GM06990 (cell line): ENCODE data around the gene TFAM.

Source experiments
- DNase-seq: peaks from one replicate; pipeline ENCODE4 v3.0.0-alpha.2; 2011; ENCODE audit not compliant: insufficient read length; ENCODE audit errors: extremely low read depth
- H3K27me3 ChIP-seq: replicated peaks from 2 replicates; pipeline ENCODE4 v1.6.0; 2011; ENCODE audit warnings: low read length; ENCODE audit not compliant: control insufficient read depth, insufficient read depth
- H3K36me3 ChIP-seq: 2 replicates; pipeline ENCODE4 v1.5.1; 2011; ENCODE audit warnings: low read length; ENCODE audit not compliant: control insufficient read depth, insufficient read depth
- H3K4me3 ChIP-seq: replicated peaks from 2 replicates; pipeline ENCODE4 v1.5.1; 2011; ENCODE audit warnings: low read depth, mild to moderate bottlenecking, control low read depth, low read length
- CTCF ChIP-seq: IDR thresholded peaks from 2 replicates; pipeline ENCODE4 v1.5.1; 2011; ENCODE audit warnings: low read length, control low read depth, mild to moderate bottlenecking, inconsistent platforms; ENCODE audit not compliant: insufficient read depth, poor library complexity, severe bottlenecking

The TFAM gene

GRCh38 chr10:58348571-58349033, 36.6 kb upstream of the TFAM start:
- no peak for DNase-seq
- H3K4me3 ChIP-seq: no peak overlapping the region
- no peak for TF ChIP-seq CTCF
- no peaks in the 10 kb centered on the region for H3K36me3 ChIP-seq
- no peaks in the 10 kb centered on the region for H3K27me3 ChIP-seq

GRCh38 chr10:58350023-58350422, 35.2 kb upstream of the TFAM start:
- H3K4me3 ChIP-seq: no peak overlapping the region
- no peak for DNase-seq
- H3K27me3 ChIP-seq: no peaks in the 10 kb centered on the region
- TF ChIP-seq CTCF: no peak
- no peaks in the 10 kb centered on the region for H3K36me3 ChIP-seq

GRCh38 chr10:58350619-58351323, 34.4 kb upstream of the TFAM start:
- DNase-seq: no peak
- Histone ChIP-seq H3K4me3 (no peak overlapping the region), H3K27me3 (no peaks in the 10 kb centered on the region), H3K36me3 (no peaks in the 10 kb centered on the region)
- TF ChIP-seq CTCF: no peak

GRCh38 chr10:58351616-58352578, 33.3 kb upstream of the TFAM start:
- TF ChIP-seq CTCF: no peak
- no peak for DNase-seq

DNA sequence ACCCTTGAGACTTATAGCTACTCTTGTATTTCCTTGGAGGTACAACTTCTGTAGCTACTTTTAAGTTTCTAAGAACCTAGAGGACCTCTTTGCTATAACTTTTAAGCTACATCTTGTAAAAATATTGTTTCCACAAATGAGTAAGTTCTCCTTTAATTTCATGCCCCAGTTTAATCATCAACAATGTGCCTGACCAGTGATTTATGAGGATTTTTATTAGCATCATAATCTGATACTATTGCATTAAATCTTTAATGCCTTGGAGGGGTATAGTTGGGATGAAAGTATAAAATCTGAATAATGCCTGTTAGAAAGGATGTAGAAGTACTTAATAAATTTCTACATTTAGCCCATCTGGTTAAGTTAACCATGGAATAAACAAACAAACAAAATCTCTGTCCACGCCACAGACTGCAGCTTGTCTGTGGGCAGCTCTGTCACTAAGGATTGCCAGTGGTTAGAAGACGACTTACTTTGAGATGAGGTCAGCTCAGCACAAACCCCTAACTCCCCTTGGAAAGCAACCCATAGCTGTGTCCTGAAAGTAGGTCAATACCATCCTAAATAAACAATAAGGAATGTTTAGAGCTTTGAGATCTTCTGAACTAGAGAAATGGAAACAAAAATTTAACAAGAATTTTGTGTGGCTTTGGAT, 32.1 kb upstream of the TFAM start:
- TF ChIP-seq CTCF: no peak
- DNase-seq: no peak

More at GRCh38 chr10:58351616-58352578, 33.3 kb upstream of the TFAM start:
- no peak overlapping the region for H3K4me3 ChIP-seq
- no peaks in the 10 kb centered on the region for H3K27me3 ChIP-seq
- H3K36me3 ChIP-seq: no peaks in the 10 kb centered on the region

More for the DNA sequence above, 32.1 kb upstream of the TFAM start:
- H3K4me3 ChIP-seq: no peak overlapping the region
- H3K36me3 ChIP-seq: no peaks in the 10 kb centered on the region
- H3K27me3 ChIP-seq: no peaks in the 10 kb centered on the region
